Activated naive CD8-positive, alpha-beta T cell treated with anti-CD3 and anti-CD28 coated beads, Interleukin-2, amount 50 U/mL, for 16 hours (primary cell): Measurements from ENCODE around the gene GRIK4.
"Not testable (repeated sequence)": the region's sequence is repeated elsewhere in the genome, so short reads cannot be mapped to it uniquely, and the experiment has no call there.

ENCODE experiments used
- DNase-seq: peaks from one replicate; pipeline ENCODE4 v3.0.0-alpha.2; 2020; ENCODE audit warnings: low read depth, low spot score

The GRIK4 gene

DNA sequence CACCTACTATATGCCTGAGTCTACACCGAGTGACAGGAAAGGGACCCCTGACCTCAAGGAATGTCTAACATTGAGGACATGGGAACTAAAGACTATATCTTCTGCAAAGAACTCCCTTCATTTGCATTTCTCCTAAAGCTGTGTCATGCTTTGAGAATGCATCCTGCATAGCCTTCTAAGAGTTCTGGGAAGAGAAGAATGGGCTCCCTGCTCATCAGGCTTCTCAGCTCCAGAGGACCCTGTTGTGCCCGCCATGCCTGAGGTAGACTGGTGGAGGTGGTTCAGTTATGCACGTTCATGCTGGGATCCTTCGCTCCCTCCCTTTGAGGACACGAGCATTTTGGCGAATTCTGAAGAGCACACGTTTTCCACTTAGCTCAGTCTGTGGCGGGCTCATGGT, 63.3 kb downstream of the GRIK4 start:
- DNase-seq, result no peak

DNA sequence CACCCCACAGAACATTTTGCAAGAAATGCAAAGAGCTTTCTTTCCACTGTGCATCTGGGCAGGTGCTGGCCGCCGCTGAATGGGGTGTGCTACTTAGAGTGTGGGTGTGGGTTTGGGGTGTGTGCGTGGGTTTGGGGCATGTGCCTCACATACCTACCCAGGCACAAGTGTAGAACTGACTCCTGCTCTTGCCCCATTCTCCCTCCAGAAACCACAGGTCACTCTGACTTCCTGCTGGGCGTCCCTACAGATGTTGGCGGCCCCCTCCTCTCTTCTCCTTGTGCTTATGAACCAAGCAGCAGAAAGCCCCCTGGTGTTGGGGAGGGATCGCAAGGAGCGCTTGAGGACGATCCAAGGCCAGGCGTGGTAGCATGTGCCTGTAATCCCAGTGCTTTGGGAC, 63.9 kb downstream of the GRIK4 start:
- no peak for DNase-seq

DNA sequence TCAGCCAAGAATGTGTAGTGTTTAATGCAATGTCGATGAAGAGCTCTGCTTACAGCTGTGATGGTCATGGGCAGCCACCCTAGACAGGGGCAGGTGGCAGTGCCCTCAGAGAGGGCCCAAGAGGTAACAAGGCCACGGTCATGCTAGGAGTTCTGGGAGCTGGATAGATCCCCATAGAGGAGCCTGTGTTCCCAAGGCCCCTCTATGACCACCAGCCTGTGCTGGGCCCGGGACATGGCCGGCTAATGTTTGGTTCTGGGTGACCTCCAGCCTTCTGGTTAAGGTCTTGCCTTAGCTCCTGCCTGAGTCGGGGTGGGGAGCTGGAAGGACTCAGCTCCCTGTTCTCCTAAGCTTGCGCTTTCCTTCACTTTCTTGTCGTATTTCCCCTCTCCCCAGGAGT, 65.1 kb downstream of the GRIK4 start:
- DNase-seq, result no peak

DNA sequence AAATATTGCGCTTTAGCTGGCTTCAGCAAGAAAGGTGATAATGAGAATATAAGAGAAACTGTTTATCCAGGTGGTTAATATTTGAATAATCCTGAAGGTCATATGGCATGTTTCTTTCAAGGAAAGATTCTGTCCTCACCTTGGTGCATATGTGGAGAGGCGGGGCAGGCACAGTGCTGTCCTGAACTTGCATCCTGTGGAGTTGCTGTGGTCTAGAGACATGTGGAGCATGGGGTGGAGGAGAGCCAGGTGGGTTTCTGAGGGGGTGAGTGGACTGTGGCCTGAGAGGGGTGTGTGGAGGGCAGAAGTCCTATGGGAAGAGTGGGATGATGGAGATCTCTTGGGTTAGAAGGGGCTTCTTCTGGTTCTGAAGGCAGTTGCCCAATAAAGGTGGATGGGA, 65.5 kb downstream of the GRIK4 start:
- DNase-seq, result no peak

DNA sequence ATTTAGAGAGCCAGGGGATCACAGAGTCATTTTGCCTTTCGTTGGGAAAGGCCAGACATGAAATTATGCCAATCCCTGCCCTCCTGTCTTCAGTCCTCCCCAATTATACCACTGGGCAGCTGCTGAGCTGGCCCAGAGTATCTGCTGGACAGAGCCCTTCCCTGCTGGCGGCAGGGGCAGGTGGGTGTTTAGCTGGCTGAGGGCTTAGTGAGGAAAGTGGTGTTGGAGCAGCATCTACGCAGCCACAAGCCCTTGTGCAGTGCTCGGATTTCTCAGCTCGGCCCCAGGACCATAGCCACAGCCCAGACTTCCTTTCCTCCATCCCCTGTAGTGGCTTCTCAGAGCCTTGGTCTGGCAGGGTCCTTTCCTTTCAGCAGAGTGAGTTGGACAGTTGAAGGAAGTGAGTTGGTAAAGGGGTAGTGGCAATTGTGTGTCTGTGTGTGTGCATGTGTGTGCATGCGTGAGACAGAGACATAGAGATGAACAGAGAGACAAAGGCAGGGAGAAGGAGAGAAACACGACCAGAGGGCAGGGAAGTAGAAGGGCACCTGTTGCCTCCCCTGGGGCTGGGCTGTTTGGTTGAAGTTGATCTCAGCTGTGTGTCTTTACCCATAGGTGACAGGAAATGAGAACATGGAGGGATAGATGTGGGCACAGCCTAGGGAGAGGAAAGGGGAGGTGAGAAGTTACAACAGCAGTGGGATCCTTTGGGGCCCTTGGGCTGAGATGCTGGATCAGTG, 66.2 kb downstream of the GRIK4 start:
- no peak for DNase-seq

DNA sequence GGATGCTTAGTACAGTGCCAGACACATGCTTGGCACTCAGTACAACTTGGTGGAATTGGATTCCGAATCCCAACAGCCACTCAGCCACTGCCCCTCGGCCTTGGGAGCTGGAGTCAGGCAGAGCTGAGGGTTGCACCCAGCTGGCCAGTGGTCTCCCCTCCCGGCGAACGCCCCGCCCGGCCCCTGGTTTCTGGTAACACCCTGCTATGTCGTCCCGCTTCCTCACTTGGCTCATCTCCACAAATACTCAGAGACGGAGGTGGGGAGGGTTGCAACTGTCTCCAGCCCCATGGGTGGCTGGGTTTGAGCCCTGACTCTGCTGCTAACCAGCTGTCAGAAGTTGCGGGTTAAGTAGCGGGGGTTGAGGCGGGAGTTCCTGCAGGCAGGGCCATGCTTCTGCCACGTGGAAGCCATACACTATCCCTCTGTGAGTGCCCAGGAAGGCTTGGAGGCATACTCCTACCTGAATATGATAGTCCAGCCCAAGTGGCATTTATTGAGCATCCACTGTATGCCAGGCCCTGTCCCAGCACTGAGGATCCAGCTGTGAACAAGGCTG, 67.1 kb downstream of the GRIK4 start:
- DNase-seq, result no peak

DNA sequence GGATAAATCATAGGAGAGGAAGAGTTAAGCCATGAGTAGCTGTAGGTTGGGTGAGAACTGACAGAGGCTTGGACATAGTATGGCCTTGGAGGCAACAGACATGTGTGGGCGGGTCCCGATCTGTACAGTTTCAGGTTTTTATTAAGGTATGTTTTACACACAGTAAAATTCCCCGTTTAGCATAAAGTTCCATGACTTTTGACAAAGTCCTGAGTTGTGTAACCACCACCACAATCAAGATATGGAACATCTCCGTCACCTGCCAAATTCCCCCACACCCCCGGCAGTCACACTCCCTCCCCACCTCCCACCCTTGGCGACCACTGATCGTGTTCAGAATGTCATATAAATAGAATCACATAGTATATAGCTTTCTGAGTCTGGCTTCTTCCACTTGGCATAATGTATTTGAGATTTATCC, 68.1 kb downstream of the GRIK4 start:
- DNase-seq, result no peak

DNA sequence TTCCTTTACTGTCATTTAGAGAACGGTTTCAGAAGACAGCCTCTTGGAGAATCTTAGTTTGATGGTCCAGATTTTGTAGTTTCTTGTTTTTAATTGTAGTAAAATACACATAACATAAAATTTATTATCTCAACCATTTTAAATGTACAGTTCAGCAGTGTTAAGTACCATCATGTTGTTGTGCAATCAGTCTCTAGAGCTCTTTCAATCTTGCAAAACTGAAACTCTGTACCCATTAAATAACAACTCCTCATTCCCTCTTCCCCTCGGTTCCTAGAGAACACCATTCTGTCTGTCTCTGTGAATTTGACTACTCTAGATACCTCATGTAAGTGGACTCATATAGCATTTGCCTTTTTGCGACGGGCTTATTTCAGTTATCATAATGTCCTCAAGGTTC, 69.8 kb downstream of the GRIK4 start:
- DNase-seq, result no peak

DNA sequence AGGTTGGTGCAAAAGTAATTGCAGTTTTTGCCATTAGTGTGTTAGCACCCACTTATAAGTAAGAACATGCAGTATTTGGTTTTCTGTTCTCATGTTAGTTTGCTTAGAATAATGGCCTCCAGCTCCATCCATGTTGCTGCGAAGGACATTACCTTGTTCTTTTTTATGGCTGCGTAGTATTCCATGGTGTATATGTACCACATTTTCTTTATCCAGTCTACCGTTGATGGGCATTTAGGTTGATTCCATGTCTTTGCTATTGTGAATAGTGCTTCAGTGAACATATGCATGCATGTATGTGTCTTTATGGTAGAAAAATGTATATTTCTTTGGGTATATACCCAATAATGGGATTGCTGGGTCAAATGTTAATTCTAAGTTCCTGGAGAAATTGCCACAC, 71.0 kb downstream of the GRIK4 start:
- not testable (repeated sequence) for DNase-seq

DNA sequence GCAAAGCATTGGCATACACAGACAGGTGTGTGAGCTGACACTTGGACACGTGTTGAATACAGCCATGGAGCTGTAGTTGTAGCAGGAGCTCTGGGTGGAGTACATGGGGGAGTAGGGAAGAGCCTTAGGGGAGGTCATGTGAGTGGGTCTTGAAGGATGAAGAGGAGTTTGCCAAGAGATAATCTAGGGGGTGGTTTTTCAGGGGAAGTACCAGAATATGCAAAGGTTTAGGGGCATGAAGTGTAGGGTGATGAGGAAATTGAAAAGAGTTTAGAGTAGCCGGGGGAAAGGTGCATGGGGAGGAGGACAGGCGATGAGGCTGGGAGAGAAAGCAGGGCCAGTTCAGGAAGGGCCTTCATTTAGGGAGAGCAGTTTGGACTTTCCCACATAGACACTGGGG, 74.5 kb downstream of the GRIK4 start:
- no peak for DNase-seq

DNA sequence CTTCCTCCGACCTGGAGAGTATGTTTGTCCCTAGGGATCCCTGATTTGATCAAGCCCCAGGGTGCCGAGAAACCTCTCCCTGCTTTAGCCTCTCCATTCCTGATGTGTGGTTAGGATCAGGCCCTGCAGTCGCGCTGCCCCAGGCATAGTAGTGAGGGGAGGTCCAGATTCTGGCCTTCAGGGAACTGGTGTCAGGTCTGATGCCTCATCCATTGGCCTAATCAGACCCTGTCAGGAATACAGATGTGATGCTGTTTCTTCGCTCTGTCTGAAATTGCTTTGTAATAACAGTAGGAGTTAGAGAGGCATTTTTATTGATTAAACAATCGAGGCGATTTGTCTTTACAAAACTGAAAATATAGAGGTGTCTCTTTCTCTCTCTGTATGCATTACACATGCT, 75.2 kb downstream of the GRIK4 start:
- DNase-seq, result no peak

DNA sequence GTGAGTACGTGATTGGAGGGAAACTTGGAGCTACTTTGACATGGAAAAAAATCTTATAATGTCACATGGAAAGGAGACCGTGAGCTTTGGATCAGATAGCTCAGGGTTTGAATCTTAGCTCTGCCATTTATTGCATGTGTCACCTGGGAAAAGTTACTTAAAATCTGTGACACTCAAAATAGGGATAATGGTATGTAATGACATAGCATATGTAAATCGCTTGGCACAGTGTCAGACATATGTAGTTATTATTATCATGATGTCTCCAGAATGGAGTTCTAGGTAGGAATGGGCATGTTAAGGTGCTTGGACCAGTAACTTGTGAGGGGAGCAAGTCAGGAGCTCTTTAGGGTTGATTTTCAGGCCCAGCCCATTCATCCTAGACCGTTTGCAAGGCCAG, 75.8 kb downstream of the GRIK4 start:
- DNase-seq, result no peak

DNA sequence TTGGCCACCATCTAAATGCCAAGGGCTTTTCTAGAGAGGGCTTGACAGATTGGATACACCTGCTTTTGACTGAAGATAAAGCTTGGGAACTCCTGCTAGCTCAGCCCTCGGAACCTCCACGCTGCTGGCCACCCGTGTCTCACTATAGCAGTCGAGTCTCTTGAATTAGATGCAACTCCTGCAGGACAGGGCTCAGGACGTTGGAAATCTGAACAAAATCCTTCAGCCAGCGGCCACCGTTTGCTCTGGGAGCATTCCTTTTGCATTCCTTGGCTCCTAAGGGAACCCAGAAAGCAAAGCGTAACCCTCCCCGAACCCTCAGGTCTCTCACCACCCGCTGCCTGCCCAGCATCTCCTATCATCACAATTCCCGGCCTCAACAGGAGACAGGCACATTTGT, 77.8 kb downstream of the GRIK4 start:
- no peak for DNase-seq

DNA sequence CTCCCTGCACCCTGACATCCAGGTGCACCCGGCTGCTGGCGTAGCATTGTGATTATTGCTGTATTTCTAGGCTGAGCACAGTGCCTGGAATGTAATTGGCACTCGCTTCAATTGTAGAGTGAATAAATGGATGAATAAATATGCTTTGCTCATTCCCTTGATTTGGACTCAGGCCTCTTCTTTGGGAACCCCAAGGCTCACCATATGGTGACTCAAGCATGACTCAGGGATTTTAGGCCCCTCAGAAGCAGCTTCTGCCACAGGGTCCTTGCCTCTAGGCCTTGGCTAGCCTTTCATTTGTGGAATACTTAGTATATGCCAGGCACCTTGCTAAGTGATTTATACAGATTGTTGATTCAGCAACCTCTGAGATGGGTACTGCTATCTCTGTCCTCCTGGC, 78.9 kb downstream of the GRIK4 start:
- no peak for DNase-seq

DNA sequence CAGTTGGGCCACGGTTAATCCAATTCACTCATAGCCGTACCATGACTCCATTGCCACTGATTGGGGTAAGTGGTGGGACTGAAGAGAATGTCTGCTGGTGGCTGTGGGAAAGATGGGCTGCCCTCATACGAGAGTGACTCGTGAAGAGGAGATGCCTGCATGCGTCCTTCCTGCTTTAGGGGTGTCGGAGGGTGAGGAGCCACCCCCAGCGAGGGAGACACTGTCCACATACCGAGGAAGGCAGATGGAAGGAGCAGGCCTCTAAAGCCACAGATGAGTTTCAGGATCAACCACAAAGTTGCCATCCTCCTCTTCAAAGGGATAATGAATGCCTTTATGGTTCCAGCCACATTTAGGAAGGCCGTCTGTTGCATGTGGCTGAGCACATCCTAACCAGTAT, 83.2 kb downstream of the GRIK4 start:
- no peak for DNase-seq

DNA sequence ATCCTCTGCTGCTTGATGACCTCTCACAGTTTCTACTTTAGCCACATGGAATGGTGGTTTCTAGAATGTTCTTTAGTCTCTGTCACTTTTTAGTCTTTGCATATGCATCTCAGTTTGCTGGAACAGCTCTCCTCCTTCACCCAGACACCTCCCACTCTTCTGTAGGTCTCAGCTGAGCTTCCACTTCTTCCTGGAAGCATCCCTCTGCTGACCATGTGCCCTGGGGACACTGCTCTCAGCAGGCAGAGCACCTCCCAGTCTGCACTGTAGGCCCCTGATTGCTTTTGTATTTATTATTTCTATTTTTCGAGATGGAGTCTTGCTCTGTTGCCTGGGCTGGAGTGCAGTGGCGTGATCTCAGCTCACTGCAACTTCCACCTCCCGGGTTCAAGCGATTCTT, 84.0 kb downstream of the GRIK4 start:
- no peak for DNase-seq

DNA sequence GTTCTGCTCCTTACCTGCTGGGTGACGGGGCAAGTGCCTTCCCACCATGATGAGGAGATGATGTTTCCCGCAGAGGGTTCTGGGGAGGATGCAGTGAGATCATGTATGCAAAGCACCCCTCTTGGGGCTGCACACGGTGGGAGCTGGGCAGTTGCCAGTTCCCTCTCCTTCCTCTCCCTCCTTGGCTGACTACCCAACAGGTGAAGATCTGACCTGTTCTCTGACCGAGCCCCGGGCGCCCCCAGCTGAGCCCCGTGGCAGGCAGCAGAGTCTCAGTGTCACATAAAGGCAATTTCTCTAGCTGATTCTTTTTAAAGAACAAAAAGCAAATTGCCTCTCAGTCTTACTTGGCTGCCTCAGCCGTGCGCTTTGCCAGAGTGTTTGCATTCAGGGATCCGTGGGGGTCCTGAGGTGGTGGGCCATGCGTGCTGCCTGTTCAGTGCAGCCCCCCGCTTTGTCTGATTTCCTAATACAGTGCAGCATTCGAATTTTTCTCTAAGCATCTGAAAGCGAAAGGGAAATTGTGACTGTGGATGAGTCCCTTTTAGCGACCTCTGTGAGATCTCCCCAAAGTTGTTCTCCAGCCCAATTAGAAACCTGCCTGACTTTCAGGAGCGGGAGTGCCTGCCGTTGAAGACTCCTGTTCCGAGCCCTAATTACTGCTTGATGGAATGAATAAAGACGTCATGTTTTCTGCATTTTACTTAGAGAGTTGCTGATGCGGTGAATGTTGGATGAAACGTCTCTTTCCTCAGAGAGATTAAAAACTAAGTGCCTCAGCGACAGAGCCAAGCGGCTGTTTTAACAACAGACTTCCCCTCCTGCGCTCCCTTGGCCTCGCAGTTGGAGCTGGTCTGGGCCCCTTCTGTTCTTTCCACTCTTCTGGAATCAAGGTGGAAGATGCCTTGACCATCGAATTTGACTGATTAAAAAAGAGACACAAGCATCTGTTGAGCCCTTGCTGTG, 86.0 kb downstream of the GRIK4 start:
- no peak for DNase-seq

DNA sequence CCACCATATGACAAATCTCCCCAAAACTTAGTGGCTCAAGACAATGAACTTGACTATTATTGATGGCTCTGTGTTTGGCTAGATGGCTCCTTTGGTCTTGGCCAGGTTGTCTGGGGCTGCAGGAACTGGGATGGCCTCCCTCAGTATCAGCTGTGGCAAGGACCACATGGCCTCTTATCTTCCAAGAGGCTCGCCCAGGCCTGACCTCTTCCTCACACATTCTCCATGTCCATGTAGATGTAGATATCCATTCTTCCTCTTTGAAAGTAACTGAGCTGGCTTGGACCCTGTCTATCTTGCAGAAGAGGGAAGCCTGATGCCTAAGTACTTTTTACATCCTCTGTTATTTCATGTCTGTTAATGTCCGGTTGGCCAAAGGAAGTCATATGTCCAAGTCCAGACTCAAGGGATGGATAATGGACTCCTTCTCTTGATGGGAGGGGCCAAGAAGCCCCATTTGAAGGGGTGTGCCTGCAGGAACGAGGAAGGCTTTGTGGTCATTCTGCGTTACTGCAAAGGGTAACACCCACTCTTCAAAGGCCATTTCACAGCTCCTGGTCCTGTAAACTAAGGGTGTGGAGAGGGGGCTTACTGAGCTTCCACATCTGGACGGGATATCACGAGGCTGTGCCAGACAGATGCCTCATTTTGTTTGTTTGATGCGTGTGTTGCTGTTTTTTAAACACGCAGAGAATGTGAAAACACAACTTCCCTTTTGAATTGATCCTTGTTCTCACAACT, 87.1 kb downstream of the GRIK4 start:
- no peak for DNase-seq

DNA sequence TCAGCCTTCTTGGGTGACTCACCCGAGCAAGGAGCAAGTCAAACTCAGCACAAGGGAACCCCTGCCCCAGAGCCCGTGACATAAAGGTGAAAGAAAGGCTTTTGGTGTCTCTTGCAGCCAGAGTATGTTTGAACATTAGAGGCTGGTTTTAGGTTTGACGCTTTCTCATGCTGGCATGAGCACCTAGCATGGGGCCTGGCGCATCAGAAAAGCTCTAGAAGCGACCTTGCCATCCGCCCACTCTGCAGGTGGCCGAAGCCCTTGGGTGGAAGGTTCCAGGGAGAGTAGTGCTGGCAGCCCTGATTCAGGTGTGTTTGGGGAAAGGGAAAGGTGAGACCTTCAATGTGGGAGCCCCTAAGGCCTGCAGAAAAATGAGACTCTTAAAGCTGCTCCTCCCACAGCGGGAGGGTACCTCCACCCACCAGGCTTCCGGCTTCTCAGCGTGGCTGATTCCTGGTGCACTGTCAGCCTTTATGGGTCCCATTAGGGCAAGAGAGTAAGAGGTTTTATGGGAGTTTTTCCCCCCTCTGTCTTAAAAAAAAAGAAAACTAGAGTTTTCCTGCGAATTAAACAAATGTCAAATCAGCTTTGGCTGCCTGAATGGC, 88.4 kb downstream of the GRIK4 start:
- DNase-seq, result no peak

DNA sequence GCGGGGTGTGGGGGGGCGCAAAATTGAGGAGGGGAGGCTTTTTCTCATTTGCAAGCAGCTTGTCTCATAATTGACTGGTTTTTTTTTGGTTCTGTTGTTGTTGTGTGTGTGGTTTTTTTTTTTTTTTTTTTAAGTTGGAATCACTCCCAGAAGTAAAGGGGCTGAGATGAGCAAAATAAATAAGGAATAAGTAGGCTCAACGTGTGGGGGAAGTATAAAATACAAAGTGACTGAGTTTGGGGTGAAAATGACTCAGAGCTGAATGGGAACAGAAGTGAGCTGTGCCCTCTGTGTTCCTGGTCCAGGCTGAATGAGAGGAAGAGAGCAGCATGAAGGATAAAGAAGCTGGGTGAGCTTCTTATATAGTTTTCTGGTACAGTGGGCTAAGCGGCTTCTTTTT, 90.0 kb downstream of the GRIK4 start:
- no peak for DNase-seq

DNA sequence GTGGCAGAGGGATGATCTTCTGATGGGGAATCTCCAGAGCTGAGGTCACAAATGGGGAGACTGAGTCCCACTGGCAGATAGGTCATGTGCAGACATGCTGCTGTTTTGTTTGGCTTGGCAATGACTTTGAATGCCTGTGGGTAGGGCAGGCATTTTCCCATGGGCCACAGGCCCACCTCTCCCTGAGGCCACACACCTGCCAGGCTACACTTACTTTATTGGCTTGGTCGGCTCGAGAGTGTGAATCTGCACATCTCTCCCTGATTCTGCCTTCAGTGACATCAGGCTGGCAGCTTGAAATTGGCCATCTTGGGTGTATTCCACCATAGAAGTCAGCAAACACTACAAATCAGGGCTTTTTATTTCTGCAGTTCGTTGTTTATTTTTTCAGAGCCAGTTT, 91.5 kb downstream of the GRIK4 start:
- no peak for DNase-seq

DNA sequence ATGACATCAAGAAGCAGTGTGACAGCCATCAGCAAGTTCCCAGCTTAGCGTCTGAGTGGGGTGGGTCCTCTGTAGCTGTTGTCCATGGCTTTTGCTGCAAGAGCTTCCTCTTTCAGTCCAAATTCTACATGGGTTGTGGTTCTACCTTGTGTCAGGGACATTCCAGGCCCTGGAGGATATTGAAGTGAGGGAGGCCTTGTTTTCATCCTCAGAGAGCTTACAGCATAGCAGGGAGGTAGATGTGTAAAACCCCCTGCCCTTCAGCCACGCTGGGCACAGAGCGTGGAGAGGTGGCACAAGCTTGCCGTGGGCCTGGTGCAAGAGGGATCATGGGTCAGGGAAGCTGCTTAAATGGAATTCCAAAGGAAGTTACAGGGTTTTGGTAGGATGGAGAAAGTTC, 93.9 kb downstream of the GRIK4 start:
- no peak for DNase-seq
